Central memory CD4-positive, alpha-beta T cell (primary cell): ENCODE data around the gene CNR2.
A peak's percentile ranks its signal among the peaks of the same experiment; 100 is the strongest.
"Not testable (repeated sequence)": the region's sequence is repeated elsewhere in the genome, so short reads cannot be mapped to it uniquely, and the experiment has no call there.

ENCODE experiments used
- DNase-seq: peaks from one replicate; pipeline ENCODE4 v3.0.0; 2022

CNR2 gene

GRCh38 chr1:23916209-23917131 is 3.3 kb upstream of the CNR2 start:
- peak; percentile 18 for DNase-seq

DNA sequence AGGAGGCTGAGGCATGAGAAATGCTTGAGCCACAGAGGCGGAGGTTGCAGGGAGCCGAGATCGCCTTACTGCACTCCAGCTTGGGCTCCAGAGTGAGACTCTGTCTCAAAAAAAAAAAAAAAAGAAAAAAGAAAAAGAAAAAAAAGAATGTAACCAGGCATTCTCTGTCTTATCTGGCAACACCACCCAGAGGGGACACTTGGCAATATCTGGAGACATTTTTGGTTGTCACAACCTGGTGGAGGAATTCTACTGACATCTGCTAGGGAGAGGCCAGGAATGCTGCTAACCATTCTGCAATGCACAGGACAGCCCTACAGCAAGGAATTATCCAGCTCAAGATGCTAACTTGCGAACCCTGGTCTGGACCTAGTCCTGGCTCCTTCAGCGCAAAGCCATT is 2.3 kb upstream of the CNR2 start:
- no peak for DNase-seq

DNA sequence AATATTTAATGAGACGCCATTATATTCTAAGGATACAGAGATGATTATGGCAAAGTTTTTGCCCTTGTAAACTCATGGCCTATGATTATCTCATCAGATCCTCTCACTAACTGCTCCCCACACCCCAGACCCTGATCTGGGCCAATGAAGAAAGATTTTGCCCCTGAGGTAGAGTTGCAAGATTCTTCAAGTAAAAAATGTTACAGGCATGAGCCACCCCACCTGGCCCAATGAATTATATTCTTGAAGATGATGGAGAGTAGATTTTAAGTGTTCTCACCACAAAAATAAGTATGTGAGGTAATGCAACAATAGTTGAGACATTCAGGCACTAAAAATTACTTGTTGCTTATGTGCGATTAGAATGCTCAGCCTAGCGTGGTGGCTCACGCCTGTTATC is 1.8 kb upstream of the CNR2 start:
- DNase-seq: no peak

GRCh38 chr1:23911921-23912320 is 1.2 kb downstream of the CNR2 start:
- no peak for DNase-seq

GRCh38 chr1:23910553-23911246 is 2.5 kb downstream of the CNR2 start:
- DNase-seq: no peak

- DNase-seq: no peak
These were observed 3.0 kb downstream of the CNR2 start for GRCh38 chr1:23910144-23910543.

- no peak for DNase-seq
These were observed 3.8 kb downstream of the CNR2 start for GRCh38 chr1:23909412-23909811.

- no peak for DNase-seq
These were observed 4.5 kb downstream of the CNR2 start for GRCh38 chr1:23908453-23909341.

DNA sequence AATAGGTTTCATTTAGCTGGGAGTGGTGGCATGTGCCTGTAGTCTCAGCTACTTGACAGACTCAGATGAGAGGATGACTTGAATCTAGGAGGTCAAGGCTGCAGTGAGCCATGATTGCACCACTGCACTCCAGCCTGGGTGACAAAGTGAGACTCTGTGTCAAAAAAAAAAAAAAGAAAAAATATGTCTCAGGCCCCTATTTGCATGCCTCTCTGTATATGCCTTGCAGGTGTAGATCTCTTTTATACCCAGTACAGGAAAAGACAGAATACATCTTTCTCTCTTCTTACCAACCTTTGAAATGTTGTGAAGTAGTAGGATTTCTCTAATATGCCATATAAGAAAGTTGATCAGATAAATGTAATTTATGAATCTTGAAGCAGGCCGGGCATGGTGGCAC is 6.4 kb downstream of the CNR2 start:
- DNase-seq: no peak

DNA sequence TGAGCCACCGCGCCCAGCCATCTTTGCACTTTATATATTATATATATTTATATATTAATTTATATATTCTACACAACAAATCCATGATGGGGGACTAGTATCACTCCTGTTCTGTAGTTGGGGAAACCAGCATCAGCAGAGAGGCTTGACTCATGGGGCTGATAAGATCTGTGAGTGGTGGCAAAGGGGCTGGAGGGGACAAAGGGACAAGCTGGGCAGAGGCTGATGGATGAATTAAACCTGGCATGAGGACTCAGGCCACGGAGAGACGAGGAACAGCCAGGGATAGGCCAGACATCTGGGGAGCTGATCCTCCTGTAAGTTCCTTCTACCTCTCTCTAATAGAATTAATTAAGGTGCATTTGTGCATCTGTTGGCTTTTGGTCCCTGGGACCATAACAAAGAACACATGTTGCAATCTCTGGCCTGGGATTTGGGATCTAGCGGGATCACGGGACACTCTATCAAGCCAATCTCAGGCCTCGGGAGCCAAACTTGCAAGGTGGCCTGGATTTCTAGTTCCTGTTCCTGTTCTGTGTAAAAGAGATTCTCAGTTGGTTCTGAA is 7.6 kb downstream of the CNR2 start:
- DNase-seq: no peak

DNA sequence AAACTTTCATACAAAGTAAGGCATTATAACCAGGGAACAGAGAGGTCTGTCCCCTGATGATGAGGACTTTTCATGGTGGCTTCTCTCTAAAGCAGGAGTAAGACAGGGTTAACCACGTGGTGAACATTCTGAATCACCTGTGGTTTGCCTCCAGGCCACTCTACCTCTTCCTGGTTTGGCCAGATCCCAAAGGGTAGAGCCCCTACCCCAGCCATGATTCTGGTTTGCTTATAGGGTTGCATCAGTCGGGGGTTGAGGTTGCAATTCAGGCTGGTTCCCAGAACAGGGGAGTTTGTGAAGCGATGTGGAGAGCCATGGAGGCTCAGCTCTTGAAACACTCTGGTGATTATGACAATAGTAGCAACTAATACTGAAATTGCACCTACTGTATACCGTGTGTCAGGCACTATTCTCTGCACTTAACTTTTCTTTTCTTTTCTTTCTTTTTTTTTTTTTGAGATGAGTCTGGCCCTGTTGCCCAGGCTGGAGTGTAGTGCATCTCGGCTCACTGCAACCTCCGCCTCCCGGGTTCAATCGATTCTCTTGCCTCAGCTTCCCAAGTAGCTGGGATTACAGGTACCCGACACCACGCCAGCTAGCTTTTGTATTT is 8.3 kb downstream of the CNR2 start:
- no peak for DNase-seq

- DNase-seq: no peak
These were observed 9.4 kb downstream of the CNR2 start for GRCh38 chr1:23903754-23904153.

DNA sequence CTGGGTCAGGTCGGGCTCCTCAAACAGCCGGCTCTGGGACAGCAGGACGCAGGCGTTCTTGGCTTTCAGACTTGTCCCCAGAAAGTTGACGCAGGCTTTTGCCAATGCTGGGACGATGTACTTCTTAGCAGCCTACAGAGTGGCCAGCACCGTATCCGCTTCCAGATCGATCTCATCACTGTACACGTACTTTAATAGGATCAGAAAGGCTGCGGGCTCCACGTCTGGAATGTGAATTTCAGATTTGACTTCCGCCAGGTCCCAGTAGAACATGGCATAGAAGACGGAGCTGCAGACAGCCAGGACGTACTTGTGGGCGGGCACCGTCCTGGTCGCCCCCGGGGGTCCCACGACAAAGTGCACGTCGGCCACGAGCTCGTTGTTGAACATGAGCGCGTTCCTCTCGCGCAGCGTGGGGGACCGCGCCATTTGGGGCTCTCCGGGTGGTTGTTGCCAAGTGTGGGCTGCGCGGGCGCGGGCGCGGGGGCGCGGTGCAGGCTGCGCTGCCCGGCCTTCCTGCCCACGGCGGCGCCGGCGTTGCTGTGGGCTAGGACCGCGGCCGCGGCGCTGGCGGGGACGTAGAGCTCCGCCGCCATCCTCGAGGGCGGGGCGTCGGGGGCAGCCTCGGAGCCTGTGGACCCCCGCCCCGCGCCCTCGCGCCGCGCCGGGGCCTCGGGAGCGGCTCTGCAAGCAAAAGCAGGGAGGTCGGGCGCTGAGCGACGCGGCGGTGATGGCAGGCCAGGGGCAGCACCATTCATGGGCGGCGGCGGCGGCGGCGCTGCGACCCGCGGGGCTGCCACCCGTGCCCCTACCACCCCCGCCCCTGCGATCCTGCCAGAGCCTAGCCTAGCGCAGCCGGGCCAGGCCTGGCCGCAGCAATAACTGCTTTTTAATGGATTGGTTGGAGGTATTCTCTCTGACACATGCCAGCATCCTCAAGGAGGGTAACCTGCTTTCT is 10.6 kb downstream of the CNR2 start:
- DNase-seq: no peak

DNA sequence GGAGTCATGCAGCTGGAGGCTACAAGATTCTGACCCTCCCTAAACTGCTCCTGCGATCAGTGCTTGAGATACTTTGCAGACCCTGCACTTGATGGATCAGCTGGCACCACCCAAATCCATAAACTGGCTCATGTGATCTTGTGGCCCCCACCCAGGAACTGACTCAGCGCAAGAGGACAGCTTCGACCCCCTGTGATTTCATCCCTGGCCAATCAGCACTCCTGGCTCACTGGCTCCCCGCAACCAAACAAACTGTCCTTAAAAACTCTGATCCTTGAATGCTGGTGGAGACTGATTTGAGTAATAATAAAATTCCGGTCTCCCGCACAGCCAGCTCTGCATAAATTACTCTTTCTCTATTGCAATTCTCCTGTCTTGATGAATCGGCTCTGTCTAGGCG is 13.1 kb downstream of the CNR2 start:
- DNase-seq: not testable (repeated sequence)

DNA sequence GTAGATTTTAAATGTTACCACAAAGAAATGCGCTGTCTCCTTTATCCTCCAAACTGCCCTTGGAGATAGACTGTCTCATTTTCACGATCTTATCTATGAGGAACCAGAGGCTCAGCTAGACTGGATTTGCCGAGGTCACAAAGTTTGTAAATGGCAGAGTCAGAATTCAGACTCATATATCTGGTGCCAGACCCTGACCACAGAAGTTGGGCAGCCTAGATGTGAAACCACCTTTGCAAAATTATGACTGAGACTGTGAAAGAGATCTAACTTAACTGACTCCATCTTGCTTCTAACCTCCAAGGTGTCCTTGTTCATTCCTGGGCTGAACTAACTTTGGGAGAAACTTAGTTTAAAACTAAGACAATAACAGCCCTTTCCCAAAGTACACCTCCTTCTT is 14.1 kb downstream of the CNR2 start:
- no peak for DNase-seq

- no peak for DNase-seq
These were observed 16.1 kb downstream of the CNR2 start for GRCh38 chr1:23897083-23897482.

- DNase-seq: peak; percentile 12
These were observed 16.7 kb downstream of the CNR2 start for GRCh38 chr1:23896491-23896890.

GRCh38 chr1:23895993-23896392 is 17.2 kb downstream of the CNR2 start:
- no peak for DNase-seq

DNA sequence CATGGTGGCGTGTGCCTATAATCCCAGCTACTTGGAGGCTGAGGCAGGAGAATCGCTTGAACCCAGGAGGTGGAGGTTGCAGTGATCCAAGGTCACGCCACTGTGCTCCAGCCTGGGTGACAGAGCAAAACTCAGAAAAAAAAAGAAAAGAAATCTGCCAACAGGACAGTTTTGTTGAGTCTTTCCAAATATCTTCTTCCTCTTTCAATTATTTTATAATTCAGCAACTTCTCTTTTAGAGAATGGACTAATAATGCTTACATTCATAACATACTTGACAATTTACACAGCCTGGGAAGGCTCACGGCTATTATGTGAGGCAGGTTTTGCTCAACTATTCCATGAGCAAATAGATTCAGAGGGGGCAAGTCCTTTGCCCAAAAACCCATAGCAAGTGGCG is 18.1 kb downstream of the CNR2 start:
- DNase-seq: no peak

DNA sequence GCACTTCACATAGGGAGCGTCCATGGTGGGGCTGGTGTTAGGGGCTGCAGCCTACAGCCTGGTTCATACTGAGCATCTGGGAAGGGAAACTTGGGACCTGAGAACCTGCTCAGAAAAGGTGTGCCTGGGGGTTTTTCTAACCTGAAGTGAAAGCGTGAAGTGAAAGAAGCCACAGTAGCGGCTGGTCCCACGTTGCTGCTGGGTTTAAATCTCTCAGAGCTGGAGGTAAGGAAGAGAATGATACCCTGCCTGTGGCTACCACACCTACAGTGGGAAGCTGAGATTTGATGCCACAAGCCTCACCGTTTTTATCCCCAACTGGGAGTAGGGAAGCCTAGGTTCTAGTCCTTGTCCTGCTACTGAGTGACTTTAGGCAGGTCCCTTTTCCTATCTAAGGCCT is 24.1 kb downstream of the CNR2 start:
- no peak for DNase-seq

- no peak for DNase-seq
These were observed 27.9 kb downstream of the CNR2 start for GRCh38 chr1:23885222-23885621.
